HS-27A (cell line): ENCODE results near the gene PRSS33.

Source experiments
- DNase-seq: peaks from one replicate; pipeline ENCODE4 v3.0.0-alpha.2; 2012; ENCODE audit warnings: low read depth, missing footprints

Gene PRSS33

DNA sequence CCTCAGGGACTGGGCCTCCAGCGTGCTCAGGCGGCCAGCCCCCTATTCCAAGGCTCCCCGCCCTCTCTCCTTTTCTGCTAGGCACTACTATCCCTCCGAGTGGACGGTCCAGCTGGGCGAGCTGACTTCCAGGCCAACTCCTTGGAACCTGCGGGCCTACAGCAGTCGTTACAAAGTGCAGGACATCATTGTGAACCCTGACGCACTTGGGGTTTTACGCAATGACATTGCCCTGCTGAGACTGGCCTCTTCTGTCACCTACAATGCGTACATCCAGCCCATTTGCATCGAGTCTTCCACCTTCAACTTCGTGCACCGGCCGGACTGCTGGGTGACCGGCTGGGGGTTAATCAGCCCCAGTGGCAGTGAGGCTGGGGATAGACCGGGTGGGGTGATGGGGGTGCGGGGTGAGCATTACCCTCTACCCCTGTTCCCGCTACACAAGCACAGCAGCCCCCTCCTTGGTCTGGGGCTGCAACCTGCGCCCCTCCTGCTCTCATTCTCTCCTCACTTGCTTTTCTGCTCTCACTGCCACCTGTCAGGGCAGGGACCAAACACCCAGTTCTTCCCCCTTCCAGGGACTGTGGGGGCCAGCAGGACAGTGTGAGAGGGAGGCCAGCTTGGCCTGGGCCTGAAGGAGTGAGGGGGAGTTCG lies 12.0 kb upstream of the PRSS33 start:
- DNase-seq = no peak

DNA sequence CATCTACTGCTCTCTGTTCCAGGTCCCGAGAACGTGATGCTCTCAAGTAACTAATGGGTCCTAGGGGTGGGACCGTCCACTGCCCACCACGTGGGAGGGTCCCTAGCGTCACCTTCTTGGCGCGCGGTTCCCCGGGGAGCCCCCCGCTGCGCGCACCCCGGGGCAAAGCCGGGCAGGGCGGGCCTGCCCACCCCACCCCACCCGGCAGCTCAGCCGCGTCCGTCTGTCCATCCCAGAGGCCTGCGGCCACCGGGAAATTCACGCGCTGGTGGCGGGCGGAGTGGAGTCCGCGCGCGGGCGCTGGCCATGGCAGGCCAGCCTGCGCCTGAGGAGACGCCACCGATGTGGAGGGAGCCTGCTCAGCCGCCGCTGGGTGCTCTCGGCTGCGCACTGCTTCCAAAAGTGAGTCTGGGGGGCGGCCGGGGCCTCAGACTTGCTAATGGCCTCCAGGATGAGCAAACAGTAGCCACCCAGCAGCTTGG lies 11.4 kb upstream of the PRSS33 start:
- DNase-seq = no peak

DNA sequence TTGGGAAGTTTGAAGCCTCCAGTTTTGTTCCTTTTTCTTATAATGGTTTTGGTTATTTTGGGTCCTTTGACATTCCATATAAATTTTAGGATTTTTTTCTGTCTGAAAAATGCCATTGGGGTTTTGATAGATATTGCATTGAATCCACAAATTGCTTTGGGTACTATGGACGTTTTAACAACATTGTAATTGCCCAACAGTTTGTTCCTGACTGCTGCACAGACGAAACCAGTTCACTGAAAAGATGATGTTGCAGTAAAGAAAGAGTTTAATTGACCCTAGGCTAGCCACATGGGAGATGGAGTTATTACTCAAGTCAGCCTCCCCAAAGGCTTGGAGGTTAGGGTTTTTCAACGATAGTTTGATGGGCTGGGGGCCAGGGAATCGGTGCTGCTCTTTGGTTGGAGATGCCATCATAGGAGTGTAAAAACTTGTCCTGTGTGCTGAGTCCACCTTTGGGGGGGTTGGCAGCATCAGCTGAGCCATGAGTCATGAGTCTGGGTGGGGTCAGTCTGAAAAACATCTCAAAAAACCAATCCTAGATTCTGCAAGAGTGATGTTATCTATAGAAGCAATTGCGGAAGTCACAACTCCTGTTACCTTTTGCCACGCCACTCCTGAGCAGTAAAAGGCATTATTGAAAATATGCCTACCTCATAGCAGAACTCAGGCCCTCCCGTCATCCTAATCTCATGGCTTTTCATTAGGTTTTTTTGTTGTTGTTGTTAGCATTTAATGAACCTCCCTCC lies 8.2 kb upstream of the PRSS33 start:
- DNase-seq = no peak

DNA sequence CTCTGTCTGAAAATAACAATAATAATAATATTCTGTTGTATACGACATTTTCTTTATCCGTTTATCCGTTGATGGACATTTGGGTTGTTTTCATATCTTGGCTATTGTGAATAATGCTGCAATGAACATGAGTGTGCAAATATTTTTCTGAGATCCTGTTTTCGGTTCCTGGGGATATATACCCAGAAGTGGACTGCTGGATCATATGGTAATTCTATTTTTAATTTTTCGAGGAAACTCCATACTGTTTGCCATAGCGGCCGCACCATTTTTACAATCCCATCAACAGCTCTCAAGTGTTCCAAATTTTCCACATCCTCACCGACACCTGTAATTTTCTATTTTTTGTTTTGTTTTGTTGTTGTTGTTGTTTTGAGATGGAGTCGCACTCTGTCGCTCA lies 5.6 kb upstream of the PRSS33 start:
- no peak for DNase-seq

DNA sequence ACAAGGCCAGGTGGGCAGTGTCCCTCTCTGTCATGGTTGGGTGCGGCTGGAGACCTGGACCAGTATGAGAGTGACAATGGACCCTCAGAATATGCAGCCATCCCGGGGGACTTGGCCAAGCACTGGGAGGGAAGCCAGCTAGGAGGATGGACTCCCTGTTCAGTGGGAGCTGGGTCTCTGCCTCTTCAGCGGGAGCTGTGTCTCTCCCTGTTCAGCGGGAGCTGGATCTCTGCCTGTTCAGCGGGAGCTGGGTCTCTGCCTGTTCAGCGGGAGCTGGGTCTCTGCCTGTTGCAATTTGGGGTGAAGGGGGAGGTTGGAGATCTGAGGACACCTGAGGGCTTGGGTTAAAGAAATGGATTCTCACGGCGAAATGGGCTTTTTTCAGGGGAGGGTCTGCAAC lies 3.8 kb upstream of the PRSS33 start:
- DNase-seq = no peak

DNA sequence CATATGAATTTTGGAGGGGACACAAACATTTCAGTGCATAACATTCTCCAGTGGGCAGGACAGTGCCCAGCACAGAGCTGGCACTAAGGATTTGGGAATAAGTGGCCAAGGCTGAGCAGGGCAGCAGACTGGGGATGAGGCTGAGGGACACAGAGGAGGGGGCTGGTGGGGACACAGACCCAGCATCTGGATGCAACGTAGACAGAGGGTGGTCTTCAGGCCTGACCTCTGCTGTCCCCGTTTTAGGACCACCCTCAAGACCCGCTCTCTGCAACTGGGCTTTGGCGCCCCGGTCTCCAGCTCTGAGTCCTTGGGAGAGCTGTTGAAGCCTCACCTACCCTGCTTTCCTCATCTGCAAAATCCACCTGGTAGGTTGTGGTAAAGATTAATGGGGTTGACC lies 3.3 kb upstream of the PRSS33 start:
- DNase-seq = no peak

DNA sequence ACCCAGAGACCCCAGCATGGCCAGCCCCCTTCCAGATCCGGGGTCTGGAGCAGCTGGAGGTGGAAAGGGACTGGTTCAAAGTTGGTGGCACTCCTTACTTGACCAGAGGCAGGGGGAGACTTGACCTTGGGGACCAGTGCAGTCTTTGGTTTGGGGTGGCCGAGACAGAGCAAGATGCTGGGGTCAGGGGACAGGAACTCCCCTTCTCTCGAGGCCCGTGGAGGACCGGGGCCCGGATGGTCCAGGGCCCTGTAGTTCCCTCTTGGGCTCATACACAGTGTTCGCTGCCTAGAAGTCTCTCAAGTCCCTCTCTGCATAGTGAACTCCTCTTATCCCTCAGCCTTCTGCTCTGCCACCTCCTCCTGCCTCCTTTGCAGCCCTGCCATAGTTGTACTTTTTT lies 601 bp upstream of the PRSS33 start:
- no peak for DNase-seq

DNA sequence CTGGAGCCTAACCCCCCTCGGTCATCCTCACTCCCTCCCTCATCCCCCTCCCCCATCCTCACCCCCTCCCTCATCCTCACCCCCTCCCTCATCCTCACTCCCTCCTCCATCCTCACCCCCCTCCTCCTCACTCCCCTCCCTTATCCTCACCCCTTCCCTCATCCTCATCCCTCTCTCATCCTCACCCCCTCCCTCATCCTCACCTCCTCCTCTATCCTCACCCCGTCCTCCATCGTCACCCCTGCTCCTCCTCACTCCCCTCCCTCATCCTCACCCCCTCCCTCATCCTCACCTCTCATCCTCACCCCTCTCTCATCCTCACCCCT lies 571 bp downstream of the PRSS33 start:
- no peak for DNase-seq

DNA sequence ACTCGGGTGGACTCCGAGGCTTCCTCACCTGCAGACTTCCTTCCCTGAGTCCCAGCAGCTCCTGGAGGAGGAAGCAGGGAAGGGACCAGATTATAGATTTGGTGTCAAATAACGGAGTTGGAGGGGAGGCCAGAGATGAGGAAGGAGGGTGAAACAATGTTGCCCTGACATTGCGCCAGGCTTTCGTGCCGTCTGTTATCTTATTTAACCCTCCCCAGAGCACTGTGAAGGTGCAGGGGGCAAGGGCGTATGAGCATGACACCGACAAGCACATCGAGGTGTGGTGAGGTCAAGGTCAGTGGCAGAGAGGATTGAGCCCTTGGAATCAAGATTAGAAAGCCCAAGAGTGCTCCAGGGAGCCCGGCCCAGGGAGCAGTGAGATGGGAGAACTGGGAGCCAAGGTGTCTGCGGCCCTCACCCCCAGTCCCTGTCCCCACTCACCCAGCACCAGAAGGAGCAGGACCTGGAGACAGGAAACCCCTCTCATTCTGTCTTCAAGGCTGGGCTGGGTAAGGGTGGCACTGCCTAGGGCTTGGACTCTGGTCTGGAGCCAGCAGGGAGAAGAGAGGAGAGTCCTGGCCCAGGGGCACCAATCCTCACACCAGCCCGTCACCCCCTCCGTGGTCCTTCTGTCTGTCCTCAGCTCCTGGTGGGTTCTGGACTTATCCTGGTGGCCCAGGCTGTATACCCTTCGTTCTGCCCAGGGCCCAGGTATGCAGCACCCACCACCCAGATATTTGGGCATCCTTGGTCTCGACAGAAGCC lies 1.1 kb downstream of the PRSS33 start:
- no peak for DNase-seq

DNA sequence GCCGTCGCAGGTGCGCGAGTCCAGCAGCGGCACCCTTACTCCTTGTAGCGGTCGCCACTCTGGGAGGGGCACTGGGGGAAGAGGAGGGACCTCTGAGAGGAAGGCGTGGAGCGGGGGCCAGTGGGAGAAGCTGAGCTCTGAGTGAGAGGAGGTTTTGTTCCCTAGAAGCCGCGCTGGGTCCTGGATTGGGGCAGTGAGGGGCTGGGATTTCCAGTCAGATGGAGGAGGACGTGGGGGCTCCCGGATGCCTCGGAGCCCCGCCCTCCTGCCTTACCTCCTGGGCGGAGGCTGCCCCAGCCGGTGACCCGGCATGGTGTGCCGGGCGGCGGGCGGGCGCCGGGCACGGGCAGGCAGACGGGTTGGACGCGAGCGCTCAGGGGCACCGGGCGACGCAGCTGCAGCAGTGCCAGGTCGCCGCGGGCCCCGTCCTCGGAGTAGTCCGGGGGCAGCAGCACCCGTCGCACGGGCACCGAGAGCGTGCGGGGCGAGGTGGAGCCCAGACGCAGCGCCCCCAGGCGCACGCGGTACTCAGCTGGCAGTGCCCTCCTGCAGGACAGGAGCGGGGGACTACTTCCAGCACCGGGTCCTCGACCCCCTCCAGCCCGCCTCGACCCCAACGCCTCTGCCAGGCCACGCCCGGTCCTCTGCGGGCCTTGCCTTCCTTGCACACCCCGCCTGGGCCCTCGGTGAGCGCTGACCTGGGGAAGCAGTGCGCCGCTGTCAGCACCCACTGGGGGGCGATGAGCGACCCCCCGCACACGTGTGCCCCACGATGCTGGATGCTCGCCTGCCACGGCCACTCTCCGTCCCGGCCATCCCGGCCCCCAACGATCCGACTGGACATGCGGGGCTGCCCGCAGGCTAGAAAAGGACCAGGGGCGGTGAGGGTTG lies 2.0 kb downstream of the PRSS33 start:
- DNase-seq = no peak

DNA sequence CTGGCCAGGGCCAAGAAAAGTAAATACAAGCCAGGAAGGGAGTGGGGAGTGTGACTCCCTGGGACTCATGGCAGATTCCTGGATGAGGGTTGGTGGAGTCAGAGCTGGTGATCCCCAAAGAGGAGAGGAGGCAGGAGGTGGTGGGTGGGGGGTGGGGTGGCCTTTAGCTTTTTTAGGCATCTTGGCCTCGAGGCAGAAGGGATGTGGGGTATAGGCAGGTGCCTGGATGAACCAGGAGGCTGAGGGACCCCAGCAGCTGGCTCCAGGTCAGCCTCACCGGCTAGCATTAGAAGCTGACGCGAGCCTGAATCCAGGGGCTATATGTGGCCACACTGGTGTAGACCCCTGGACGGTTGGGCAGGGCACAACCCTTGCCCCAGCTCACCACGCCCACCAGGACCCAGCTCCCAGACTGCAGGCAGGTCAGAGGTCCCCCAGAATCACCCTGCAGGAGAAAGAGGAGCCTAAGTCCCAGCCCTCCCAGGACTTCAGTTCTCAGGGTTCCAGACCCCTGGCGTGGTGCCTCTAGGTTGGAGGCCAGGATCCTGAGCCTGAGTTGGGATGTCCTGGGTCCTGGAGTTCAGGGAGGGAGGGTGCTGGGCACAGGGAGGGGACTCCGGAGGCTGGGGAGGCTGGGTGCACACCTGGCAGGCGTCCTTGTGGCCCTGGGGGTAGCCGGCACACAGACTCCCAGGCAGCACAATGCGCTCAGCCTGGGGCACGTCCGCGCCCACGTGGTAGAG lies 2.8 kb downstream of the PRSS33 start:
- no peak for DNase-seq

DNA sequence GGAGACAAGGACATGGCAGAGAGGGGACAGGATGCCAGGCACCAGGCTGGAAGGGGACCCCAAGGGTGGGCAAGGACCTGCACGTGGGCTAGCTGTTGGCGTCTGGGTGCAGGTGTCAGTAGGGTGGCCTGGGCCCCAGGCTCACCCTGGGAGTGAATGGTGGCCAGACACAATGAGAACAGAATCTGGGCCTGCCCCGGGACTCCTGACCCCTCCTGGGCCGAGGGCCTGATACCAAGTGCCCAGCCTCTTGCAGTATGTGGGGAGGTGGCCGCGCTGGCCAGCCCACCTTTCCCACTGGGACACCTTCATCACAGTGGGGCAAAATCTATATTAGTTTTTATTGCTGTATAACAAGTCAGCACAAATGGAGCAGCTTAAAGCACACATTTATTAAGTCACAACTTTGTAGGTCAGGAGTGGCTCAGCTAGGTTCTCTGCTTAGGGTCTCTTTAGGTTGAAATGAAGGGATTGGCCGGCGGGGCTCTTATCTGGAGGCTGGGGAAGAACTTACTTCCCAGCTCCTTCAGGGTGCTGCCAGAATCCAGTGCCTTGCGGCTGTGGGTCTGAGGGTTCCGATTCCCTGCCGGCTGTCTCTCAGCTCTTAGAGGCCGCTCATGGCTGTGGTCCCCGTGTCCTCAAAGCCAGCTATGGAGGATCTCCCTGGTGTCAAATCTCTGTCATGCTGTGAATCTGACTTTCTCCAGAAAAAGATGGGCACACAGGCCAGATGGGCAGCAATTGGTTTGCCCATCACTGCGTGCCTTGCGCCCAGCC lies 3.6 kb downstream of the PRSS33 start:
- DNase-seq = no peak

DNA sequence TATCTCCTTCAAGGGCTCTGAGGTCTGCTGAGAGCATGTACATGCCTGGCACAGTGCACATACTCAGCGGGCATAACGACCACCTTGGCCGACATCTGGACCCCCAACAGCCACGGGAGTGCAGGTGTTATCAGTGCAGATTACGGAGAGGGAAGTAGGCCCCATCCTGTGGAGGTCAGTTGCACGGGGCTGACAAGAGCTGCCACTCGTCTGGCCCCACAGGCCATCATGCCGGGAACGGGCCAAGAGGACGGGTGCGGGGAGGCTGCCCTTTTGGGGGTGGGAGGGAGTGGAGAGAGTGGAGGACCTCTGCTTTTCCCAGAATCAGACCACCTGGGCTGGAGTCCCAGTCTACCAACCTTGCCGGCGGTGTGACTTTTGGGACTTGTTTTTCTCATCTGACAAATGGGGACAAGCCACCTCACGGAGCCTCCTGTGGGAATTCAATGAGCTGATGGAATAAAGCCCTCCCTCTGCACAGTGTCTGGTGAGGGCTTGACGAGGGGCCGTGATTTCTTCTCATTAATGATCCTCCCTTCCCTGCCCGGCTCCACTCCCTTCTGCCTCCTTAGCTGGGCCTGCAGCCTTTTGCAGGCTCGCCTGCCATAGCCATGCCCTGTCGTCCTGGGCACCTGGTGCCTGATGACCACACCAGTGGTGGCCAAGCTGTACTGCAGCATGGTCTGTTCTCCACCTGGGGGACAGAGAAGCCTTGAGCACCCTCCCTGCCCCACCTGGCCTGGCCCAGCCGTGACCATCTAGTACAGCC lies 4.6 kb downstream of the PRSS33 start:
- no peak for DNase-seq

DNA sequence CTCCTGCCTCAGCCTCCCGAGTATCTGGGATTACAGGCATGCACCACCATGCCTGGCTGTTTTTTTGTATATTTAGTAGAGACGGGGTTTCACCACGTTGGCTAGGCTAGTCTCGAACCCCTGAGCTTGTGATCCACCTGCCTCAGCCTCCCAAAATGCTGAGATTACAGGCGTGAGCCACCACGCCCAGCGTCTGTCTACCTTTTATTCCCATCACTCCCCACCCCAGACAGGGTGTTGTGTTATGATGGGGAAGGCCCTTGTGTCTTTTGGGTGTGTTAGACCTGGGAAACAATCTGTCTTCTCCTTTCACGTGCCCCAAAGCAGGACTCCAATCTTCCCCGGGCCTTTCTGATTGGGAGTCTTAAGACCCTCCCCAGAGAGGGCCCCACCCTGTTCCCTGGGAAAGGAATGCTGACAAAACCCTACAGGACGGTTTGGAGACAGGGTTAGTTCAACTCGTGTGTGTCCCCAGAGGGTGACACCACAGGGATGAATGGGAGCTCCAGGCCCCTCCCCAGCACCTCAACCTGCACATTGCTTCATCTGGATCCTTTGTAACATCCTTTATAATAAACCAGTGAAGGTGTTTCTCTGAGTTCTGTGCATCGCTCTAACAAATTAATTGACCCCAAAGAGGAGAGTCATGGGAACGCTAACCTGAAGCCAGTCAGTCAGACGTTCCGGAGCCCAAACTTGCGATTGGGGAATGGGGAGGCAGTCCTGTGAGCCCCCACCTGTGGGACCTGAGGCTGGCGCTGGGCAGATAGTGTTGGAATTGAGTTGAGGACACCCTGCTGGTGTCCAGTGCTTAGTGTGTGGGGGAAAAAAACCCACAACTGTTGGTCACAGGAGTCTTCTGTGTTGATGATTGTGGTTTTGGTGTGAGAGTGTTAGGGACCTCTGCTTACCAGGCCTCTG lies 7.1 kb downstream of the PRSS33 start:
- DNase-seq = no peak

DNA sequence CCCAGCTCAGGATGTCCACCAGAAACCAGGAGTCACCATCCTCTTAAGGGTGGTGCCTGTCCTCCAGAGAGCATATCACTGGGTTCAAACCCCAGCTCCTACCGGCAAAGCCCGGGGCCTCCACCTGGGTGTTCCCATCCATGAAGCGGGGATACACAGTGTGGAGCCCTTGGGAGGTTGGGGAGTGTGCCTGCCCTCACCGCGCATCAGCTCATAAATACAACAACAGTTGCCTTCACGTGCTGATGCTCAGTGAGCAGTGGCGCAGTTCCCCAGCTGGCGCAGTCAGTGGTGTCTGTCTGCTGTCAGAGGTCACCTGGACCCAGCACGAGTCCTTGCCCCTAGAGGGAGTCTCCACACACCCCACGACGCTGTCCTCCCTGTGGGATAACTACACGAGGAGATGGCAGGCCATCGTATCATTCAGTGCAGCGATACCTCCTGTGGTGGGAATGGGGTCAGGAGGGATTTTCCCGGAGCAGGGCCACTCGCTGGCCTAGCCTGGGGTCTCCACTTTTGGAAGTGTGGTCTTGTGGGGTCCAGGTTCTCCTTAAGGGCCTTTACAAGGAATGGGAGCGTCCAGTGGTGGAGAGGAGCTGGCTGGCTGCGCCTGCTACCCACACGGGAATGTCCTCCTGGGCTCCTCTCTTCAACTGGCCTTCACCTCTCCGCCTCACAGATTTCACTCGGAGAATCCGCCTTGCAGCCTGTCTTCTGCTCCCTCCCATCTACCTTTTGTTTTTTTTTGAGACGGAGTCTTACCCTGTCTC lies 8.0 kb downstream of the PRSS33 start:
- no peak for DNase-seq

DNA sequence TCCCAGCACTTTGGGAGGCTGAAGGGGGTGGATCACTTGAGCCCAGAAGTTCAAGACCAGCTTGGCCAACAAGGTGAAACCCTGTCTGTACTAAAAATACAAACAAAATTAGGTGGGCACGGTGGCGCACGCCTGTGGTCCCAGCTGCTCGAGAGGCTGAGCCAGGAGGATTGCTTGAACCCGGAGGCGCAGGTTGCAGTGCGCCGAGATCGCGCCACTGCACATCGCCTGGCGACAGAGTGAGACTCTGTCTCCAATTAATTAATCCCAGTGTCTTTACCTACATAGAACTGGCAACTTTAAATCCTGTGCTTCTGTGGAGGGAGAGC lies 8.8 kb downstream of the PRSS33 start:
- no peak for DNase-seq

DNA sequence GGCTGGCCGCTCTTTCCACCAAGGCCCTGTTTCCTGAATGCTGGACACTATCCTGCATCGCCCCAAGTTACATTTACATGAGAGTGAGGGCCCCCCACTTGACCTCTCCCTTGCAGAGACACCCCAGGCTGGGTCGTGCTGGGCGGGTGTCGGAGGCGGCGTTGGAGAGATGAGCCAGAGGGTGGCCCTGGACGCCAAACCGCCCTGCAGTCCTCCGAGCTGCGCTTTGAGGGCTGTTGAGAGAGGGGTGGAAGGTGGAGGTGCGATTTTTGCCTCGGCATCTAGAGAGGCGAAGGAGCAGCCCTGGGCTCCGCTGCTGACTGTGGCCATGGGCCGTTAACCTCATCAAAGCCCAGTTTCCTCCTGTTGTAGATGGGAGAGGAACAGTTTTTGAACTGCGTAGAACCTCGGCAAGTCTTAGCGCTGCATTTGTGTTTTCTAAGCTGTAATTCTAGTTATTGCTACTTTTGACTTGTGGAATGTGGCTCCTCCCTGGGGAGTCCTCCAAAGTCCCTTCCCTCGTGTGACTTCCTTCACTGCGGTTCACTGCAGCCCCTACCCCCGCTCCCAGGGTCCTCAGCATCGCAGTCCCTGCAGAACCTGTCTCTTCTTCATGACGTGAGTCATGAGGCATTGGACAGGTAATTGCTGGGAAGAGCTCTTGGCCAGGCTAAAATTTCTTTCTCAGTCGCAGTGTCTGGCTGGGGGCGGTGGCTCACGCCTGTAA lies 9.3 kb downstream of the PRSS33 start:
- no peak for DNase-seq
